ENCODE results near the gene RSRC1. TPM values are rescaled to one million over a fixed set of nuclear protein-coding genes. Genes with fewer than 3 reads are reported as not detected.
A peak's percentile ranks its signal among the peaks of the same experiment; 100 is the strongest.
"Not testable (repeated sequence)": the region's sequence is repeated elsewhere in the genome, so short reads cannot be mapped to it uniquely, and the experiment has no call there.

The RSRC1 gene
- total RNA-seq, 1 experiment from 2014 or later = 34.1 TPM

DNA sequence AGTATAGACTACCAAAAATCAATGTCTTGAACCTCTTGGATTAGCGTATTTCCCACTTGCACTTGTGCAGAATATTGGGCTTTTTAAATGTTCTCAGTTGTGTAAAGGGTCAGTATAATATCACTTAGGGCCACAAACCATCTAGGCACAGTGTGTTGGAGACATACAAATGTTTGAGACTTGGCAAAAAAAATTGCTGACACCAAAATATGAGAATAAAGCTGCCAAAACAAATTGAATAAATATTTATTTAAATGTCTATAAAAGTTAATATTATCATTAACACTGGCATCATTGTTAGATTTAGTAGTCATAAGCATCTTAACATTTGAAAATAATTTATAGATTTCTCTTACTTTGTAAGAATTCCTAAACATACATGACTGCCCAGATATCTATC is 430.2 kb downstream of the RSRC1 start:
- no peak for DNase-seq (ENCODE audit: low spot score)
- in situ Hi-C loops (cut with HindIII; ENCODE audit: low sequenced_read_pairs) = no loop called here

DNA sequence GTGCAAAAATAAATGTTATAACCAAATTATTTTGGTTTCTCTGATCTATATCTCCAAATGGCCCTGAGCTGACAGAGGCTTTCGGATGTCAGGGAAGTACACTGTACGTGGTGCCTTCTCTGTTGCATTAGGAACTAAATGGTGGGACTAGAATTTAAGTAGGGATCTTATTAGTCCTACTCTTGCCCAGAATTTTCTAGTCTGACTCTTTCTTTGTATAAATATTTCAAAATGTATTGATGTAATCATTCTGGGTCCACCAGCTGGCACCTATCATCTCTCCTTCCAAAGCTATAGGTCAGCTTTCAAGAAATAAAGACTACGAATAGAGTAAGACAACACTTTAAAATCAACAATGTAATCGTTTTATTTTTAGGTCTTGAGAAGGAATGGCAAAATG is 438.8 kb downstream of the RSRC1 start:
- no peak for DNase-seq (ENCODE audit: low spot score)
- in situ Hi-C loops (cut with HindIII; ENCODE audit: low sequenced_read_pairs) = no loop called here

DNA sequence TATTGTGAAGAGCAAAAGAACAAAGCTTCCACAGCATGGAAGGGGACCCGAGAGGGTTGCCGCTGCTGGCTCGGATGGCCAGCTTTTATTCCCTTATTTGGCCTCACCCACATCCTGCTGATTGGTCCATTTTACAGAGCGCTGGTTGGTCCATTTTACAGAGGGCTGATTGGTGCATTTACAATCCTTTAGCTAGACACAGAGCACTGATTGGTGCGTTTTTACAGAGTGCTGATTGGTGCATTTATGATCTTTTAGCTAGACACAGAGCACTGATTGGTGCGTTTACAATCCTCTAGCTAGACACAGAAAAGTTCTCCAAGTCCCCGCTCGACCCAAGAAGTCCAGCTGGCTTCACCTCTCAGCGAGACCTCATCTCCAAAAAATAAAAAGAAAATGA is 440.0 kb downstream of the RSRC1 start:
- DNase-seq (ENCODE audit: low spot score); in situ Hi-C loops (cut with HindIII; ENCODE audit: low sequenced_read_pairs): not testable (repeated sequence)

DNA sequence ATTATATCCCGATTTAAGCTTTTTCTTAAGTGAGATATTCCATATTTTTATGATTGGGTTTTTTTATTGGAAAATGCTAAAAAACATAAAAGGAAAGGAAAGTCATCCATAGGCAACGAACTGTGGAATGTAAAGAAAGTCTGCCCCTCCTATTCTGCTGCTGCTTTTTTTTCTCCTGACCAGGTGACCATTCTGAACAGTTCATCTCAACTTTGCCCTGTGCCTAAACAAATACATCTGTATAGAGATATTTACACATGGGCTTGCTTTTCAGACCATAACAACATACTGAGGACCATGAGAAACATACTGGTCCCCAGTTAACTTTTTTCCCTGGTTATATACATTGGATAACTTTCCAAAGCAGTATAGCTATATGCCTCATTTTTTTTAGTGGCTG is 442.2 kb downstream of the RSRC1 start:
- in situ Hi-C loops (cut with HindIII; ENCODE audit: low sequenced_read_pairs) = no loop called here
- no peak for DNase-seq (ENCODE audit: low spot score)

DNA sequence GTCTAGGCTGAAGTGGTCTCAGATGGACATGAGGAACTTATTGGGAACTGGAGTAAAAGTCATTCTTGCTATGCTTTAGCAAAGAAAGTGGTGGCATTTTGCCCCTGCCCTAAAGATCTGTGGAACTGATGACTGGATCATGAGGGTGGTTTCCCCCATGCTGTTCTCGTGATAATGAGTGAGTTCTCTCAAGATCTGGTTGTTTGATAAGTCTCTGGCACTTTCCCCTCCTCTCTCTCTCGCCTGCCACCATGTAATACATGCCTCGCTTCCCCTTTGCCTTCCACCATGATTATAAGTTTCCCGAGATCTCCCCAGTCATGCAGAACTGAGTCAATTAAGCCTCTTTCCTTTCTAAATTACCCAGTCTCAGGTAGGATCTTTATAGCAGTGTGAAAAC is 449.6 kb downstream of the RSRC1 start:
- in situ Hi-C loops (cut with HindIII; ENCODE audit: low sequenced_read_pairs) = no loop called here
- DNase-seq (ENCODE audit: low spot score) = no peak

DNA sequence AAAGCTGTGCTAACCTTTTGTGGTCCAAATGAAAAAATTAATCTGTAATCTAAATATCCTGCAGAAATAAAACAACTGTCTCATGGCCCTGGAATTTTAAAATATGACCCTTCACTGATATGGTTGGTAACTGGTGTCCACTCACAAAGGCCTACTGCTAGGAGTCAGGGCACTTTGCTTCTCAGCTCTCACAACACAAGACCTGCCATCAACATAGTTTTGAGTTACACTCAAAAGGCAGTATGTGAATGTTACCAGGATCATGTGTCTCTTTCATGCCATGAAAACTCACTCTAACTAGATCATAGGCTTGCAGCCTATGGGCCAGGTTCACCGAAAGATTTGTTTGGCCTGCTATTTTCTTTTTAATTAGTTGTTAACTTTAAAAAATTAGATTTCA is 451.1 kb downstream of the RSRC1 start:
- DNase-seq (ENCODE audit: low spot score) = no peak
- in situ Hi-C loops (cut with HindIII; ENCODE audit: low sequenced_read_pairs) = no loop called here

DNA sequence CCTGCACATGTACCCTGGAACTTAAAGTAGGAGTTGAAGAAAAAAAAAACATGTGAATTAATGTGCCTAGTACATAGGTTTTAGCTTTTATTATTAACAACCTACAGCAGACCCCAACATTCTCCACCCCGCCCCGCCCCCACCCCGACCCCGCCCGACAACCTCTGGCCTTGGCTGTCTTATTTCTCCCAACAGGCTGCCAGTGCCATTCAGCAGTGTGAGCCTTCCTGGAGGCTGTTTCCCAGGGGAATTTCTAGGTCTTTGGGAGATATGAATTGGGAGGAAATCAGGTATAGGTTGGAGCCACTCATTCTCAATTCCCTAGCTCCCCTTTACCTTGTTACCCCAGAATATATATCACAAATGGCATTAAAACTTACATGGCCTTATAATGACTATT is 452.8 kb downstream of the RSRC1 start:
- no peak for DNase-seq (ENCODE audit: low spot score)
- in situ Hi-C loops (cut with HindIII; ENCODE audit: low sequenced_read_pairs) = no loop called here

DNA sequence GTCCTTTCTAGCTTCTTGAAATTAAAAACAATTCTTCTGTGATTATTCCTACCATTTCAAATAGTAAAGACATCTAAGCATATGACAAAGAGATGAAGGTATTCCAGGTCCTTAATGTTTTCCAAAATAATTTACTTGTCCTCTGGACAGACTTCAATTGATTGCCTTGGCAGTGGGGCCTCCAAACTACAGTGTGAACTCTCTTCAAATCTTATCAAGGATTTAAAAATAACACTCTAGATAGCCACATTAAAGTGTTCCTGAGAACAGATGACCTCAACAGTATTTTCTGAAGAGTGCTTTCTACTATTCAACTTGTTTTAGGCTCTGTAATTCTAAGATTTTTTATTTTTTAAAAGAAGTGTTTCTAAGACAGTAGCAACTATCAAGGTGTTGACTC is 453.2 kb downstream of the RSRC1 start:
- DNase-seq (ENCODE audit: low spot score) = no peak
- in situ Hi-C loops (cut with HindIII; ENCODE audit: low sequenced_read_pairs) = no loop called here

DNA sequence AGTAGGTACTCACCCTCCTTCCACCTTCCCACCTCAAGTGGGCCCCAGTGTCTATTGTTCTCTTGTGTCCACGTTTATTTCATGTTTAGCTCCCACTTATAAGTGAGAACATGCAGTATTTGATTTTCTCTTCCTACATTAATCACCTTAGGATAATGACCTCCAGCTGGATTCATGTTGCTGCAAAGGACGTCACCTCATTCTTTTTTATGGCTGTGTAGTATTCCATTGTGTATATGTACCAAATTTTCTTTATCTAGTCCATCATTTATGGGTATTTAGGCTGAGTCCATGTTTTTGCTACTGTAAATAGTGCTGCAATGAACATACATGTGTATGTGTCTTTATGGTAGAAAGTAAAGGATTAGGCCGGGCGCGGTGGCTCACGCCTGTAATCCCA is 455.2 kb downstream of the RSRC1 start:
- DNase-seq (ENCODE audit: low spot score) = no peak
- in situ Hi-C loops (cut with HindIII; ENCODE audit: low sequenced_read_pairs) = no loop called here

DNA sequence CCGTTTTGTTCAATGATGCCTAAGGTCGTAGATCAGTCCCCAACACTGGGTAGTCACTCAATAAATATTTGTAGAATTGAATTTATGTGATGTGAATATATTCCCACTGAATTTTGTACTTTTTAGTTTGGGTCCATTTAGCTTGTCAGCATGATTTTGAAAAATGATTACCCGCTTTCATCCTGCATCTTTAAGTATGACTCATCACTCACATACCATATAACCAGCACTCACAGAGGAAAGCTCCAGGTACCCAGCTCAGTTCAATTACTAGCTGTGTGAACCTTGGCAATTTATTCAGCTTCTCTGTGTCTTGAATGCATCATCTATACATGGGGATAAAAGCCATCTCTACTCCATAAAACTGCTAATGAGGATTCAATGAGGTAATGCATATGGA is 458.9 kb downstream of the RSRC1 start:
- in situ Hi-C loops (cut with HindIII; ENCODE audit: low sequenced_read_pairs) = no loop called here
- no peak for DNase-seq (ENCODE audit: low spot score)

DNA sequence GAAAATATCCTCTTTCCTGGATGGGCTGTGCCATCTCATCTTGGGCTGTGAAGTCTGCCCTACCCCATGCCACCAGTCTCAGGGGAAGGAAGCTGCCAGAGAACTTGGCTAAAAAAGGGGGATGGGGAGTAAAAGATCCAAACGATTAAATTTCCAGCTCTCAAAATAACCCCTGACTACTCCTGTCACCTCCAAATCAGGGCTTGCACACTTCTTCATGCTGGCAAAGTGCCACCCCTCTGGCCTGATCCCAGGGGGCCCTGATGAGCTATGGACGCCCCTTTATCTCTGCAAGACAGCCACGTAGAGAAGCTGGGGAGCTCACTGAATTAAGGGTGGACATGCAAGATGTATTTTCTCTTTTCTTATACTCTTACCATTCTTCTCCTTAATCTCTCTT is 459.9 kb downstream of the RSRC1 start:
- no peak for DNase-seq (ENCODE audit: low spot score)
- in situ Hi-C loops (cut with HindIII; ENCODE audit: low sequenced_read_pairs) = no loop called here

DNA sequence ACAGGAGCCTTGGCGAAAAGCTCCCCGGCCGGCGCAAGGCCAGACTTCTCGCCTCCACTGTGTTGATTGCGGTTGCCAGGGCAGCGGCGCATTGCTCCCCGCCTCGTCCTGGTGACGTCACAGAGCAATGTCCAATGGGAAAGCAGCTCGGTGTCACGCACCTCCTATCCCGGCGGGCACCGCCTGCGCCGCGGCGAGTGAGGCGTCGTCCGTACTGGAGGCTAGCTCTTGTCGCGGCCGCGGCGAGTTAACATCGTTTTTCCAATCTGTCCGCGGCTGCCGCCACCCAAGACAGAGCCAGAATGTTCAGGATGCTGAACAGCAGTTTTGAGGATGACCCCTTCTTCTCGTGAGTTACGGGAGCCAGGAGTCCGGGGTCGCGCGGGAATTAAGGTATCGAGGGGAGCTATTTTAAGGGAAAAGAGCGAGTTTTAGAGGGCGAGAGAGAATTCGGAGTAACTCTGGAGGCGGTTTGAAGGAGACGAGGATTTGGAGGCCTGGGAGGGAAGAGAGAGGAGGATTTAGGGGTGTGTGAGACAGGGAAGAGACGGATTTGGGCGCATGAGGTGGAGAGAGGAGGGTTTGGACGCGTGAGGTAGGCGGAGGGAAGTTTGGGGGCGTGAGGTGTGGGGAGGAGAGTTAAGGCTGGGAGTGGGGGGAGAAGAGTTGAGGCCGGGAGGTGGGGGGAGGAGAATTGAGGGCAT is 461.3 kb downstream of the RSRC1 start, which contains the start of gene MLF1:
MLF1 (plus strand) TSS at position 196 of the 704 bp plus-strand sequence; CDS start at position 303, 107 bp downstream.
- in situ Hi-C loops (cut with HindIII; ENCODE audit: low sequenced_read_pairs) = no loop called here
- DNase-seq (ENCODE audit: low spot score) = peak; percentile 96

DNA sequence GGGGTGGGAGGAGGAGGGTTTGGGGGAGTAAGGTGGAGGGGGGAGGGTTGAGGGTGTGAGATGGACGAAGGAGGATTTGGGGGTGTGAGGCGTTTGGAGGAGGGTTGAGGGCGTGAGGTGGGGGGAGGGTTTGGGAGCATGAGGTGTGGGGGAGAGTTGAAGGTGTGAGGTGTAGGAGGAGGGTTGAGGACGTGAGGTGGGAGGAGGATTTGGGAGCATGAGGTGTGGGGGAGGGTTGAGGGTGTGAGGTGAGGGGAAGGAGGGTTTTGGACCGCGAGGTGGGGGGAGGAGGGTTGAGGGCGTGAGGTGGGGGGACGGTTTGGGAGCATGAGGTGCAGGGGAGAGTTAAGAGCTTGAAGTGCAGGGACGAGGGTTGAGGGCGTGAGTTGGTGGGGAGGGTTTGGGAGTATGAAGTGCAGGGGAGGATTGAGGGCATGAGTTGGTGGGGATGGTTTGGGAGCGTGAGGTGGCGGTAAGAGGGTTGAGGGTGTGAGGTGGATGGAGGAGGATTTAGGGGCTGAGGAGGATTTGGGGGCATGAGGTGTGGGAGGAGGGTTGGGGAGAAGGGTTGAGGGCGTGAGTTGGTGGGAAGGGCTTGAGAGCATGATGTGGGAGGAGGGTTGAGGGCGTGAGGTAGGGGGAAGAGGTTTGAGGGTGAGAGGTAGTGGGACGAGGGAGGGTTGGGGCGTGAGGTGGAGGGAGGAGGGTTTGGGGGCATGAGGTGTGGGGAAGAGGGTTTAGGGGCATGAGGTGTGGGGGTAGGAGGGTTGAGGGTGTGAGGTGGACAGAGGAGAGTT is 462.3 kb downstream of the RSRC1 start:
- DNase-seq (ENCODE audit: low spot score) = no peak
- in situ Hi-C loops (cut with HindIII; ENCODE audit: low sequenced_read_pairs) = no loop called here

DNA sequence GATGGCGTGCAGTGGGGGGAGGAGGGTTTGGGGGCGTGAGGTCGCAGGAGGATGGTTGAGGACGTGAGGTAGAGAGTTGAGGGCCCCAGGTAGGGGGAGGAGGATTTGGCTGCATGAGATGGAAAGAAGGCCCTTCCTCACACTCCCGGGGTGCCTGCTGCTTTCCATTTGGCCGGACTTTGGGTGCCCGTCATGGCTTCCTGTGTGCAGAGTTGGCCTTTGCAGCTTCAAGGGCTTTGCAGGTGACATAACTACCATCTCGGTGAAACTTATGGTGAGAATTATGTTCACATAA is 462.8 kb downstream of the RSRC1 start:
- in situ Hi-C loops (cut with HindIII; ENCODE audit: low sequenced_read_pairs) = no loop called here
- DNase-seq (ENCODE audit: low spot score) = no peak

DNA sequence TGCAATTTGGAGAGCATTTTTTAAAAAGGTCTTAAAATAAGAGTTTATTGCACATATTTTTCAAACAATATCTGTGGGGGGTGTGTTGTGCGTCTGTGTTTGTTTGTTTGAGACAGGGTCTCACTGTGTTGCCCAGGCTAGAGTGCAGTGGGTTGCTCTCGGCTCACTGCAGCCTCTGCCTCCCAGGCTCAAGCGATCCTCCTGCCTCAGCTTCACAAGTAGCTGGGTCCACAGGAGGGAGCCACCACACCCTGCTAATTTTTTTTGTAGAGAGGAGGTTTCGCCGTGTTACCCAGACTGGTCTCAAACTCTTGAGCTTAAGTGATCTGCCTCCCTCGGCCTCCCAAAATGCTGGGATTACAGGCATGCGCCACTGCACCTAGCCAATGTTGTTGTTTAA is 463.8 kb downstream of the RSRC1 start:
- no peak for DNase-seq (ENCODE audit: low spot score)
- in situ Hi-C loops (cut with HindIII; ENCODE audit: low sequenced_read_pairs) = no loop called here

DNA sequence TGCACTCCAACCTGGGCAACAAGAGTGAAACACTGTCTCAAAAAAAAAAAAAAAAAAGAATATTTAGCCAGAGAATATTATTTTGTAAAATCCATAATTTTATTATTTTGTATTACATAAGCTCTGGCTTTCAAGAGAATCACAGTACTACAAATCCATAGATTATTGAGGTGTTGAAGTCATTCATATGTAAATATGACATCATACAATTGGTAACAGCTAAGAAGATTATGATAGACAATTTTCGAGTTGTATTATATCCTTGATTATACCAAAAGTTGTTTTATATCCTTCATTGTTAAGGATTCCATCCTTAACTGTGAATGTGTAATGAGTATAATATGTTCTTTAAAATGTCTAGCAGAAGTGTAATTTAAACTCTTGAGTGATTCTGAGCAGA is 464.8 kb downstream of the RSRC1 start:
- in situ Hi-C loops (cut with HindIII; ENCODE audit: low sequenced_read_pairs) = no loop called here
- no peak for DNase-seq (ENCODE audit: low spot score)

DNA sequence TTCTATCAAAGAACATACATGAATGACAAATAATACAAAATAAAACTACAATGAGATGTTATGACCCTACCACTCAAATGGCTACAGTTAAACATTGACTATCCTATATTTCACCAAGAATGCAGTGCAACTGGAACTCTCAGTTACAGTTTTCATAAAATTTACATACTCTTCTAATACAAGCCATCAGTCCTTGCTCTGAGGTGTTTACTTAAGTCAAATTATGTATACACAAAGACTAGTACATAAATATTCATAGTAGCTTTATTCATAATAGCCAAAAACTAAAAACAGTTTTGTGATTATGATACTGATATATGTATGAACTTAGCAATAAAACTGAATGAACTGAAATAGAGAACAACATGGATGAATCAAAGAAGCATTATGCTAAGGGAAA is 480.3 kb downstream of the RSRC1 start:
- in situ Hi-C loops (cut with HindIII; ENCODE audit: low sequenced_read_pairs) = no loop called here
- no peak for DNase-seq (ENCODE audit: low spot score)
